Vagina (tissue), 2 donors: ENCODE data around the gene CARD8.
"Not testable (repeated sequence)": the region's sequence is repeated elsewhere in the genome, so short reads cannot be mapped to it uniquely, and the experiment has no call there.

Experiments used
- CTCF ChIP-seq, 3 experiments: fragments of 450-650 bp in 2 of 3; fragments of 200-600 bp in 1 of 3; sonication (generic) in 1 of 3; IDR thresholded peaks; one replicate each; pipeline ENCODE4 v1.5.1; 2017 to 2019; ENCODE audit warnings: antibody characterized with exemption in 3 of 3, mild to moderate bottlenecking in 2 of 3, moderate library complexity in 2 of 3
- POLR2A ChIP-seq, 2 donors: fragments of 450-650 bp; IDR thresholded peaks; one replicate each; pipeline ENCODE4 v1.6.1; 2017; ENCODE audit warnings: antibody characterized with exemption in 2 of 2, mild to moderate bottlenecking in 2 of 2, moderate library complexity in 2 of 2

GRCh38 chr19:48260359-48260714 is 4.6 kb upstream of the CARD8 start:
- not testable (repeated sequence) for TF ChIP-seq POLR2A, CTCF (IDR thresholded peaks at IDR 0.05)
